B cell (primary cell): Measurements from ENCODE around the gene BRD1. TPM values are rescaled to one million over a fixed set of nuclear protein-coding genes. Genes with fewer than 3 reads are reported as not detected.

Experiments
- ATAC-seq: fragments of 200-7000 bp; cut with Tn5 transposase; one replicate; pipeline ENCODE4 v1.10.0; 2021; ENCODE audit warnings: low read depth, mild to moderate bottlenecking, moderate number of reproducible peaks, moderate library complexity
- CTCF ChIA-PET: fragments of 350-600 bp; sonication (Branson Sonifier 250); formaldehyde crosslinking; loops from one replicate; lab custom pipeline; 2021; ENCODE audit warnings: antibody characterized with exemption, inconsistent platforms; lab: Charles Lee
- POLR2A ChIA-PET: fragments of 350-600 bp; sonication (Branson Sonifier 250); formaldehyde crosslinking; loops from one replicate; lab custom pipeline; 2021; ENCODE audit warnings: antibody characterized with exemption; lab: Charles Lee
- DNase-seq: peaks from one replicate; pipeline ENCODE4 v3.0.0; 2013
- H2AFZ ChIP-seq: 2 replicates; pipeline ENCODE4 v1.6.1; 2012; ENCODE audit warnings: mild to moderate bottlenecking, low read depth, low read length; ENCODE audit not compliant: insufficient read depth, poor library complexity, severe bottlenecking
- H3K27ac ChIP-seq, 2 donors: 1 replicate in 1 of 2; 2 replicates in 1 of 2; pipeline ENCODE4 v1.5.1; 2012 to 2013; ENCODE audit warnings: low read length in 2 of 2, mild to moderate bottlenecking in 2 of 2, moderate library complexity in 1 of 2
- H3K27me3 ChIP-seq, 4 experiments: fragments of 200-600 bp in 1 of 4; sonication (generic) in 1 of 4; replicated peaks in 1 of 4; 1 replicate in 2 of 4; 2 replicates in 2 of 4; pipeline versions ENCODE4 v1.6.1 to v1.7.0; 2013 to 2016; ENCODE audit warnings: low read length in 3 of 4, mild to moderate bottlenecking in 2 of 4, mixed read lengths in 1 of 4, moderate library complexity in 1 of 4; ENCODE audit not compliant: insufficient read depth in 4 of 4, control insufficient read depth in 3 of 4; ENCODE audit errors: control extremely low read depth in 1 of 4
- H3K36me3 ChIP-seq, 2 experiments: replicated peaks in 1 of 2; 1 replicate in 1 of 2; 2 replicates in 1 of 2; pipeline versions ENCODE4 v1.6.1 to v1.7.1; 2013; ENCODE audit warnings: low read length in 1 of 2; ENCODE audit not compliant: insufficient read depth in 2 of 2, control insufficient read depth in 1 of 2; ENCODE audit errors: control extremely low read depth in 1 of 2, extremely low read depth in 1 of 2
- H3K4me1 ChIP-seq, 2 donors: fragments of 200-600 bp in 1 of 2; sonication (generic) in 1 of 2; 1 replicate in 1 of 2; 2 replicates in 1 of 2; pipeline versions ENCODE4 v1.5.1 to v1.6.1; 2013 to 2017; ENCODE audit warnings: low read length in 2 of 2; ENCODE audit not compliant: control insufficient read depth in 2 of 2, insufficient read depth in 2 of 2
- H3K4me2 ChIP-seq: replicated peaks from 2 replicates; pipeline ENCODE3; 2012; ENCODE audit warnings: mild to moderate bottlenecking, low read depth, low read length; ENCODE audit not compliant: poor library complexity, severe bottlenecking
- H3K4me3 ChIP-seq, 5 experiments: fragments of 200-600 bp in 1 of 5; sonication (generic) in 1 of 5; 1 replicate in 3 of 5; 2 replicates in 2 of 5; pipeline versions ENCODE4 v1.5.1 to v1.7.0; 2011 to 2016; ENCODE audit warnings: low read length in 4 of 5, mild to moderate bottlenecking in 4 of 5, low read depth in 2 of 5, control low read depth in 1 of 5, moderate library complexity in 1 of 5; ENCODE audit not compliant: insufficient read depth in 1 of 5; ENCODE audit errors: control extremely low read depth in 1 of 5, extremely low read depth in 1 of 5
- H3K79me2 ChIP-seq: fragments of 200-600 bp; sonication (generic); one replicate; pipeline ENCODE4 v1.6.0; 2016; ENCODE audit warnings: low read length; ENCODE audit not compliant: control insufficient read depth, insufficient read depth
- H3K9ac ChIP-seq: fragments of 200-600 bp; sonication (generic); 2 replicates; pipeline ENCODE4 v1.6.1; 2017; ENCODE audit warnings: mild to moderate bottlenecking, low read length, moderate library complexity
- H3K9me3 ChIP-seq, 3 donors: one replicate each; pipeline versions ENCODE4 v1.6.1 to v1.7.1; 2013; ENCODE audit warnings: low read length in 2 of 3; ENCODE audit not compliant: control insufficient read depth in 2 of 3, insufficient read depth in 1 of 3; ENCODE audit errors: control extremely low read depth in 1 of 3
- H4K20me1 ChIP-seq: 2 replicates; pipeline ENCODE4 v1.6.0; 2012; ENCODE audit warnings: mild to moderate bottlenecking, low read length; ENCODE audit not compliant: insufficient read depth, control insufficient read depth, poor library complexity, severe bottlenecking
- H3K27ac Mint-ChIP-seq: one replicate; pipeline ENCODE4 v1.8.0; 2021; ENCODE audit warnings: mixed read lengths
- H3K27me3 Mint-ChIP-seq: one replicate; pipeline ENCODE4 v1.8.0; 2021; ENCODE audit warnings: mixed read lengths
- H3K4me1 Mint-ChIP-seq: one replicate; pipeline ENCODE4 v1.8.0; 2021; ENCODE audit warnings: mixed read lengths
- H3K4me3 Mint-ChIP-seq: one replicate; pipeline ENCODE4 v1.8.0; 2021; ENCODE audit warnings: mixed read lengths
- H3K9me3 Mint-ChIP-seq: one replicate; pipeline ENCODE4 v1.8.0; 2022; ENCODE audit warnings: mixed read lengths; ENCODE audit not compliant: insufficient read depth
- CTCF ChIP-seq: fragments of 200-600 bp; IDR thresholded peaks from one replicate; pipeline ENCODE4 v1.8.0; 2022; ENCODE audit warnings: antibody characterized with exemption, mild to moderate bottlenecking
- EZH2 ChIP-seq: IDR thresholded peaks from 2 replicates; pipeline ENCODE4 v1.6.1; 2012; ENCODE audit warnings: borderline replicate concordance, low read depth, mild to moderate bottlenecking, moderate library complexity, low read length; ENCODE audit not compliant: insufficient read depth, poor library complexity, severe bottlenecking
- WGBS: methylation state at CpG from one replicate; pipeline ENCODE4 v1.1.5; 2013; ENCODE audit warnings: missing lambda C conversion rate; ENCODE audit not compliant: insufficient coverage; 5-methylcytosine and 5-hydroxymethylcytosine counted together
- intact Hi-C: fragments of 100-400 bp; cut with micrococcal nuclease; formaldehyde crosslinking; loops from one replicate; pipeline ENCODE4 v1.10.0; 2022
- polyA plus RNA-seq: library from polyadenylated mRNA; depleted of rRNA; stranded (reverse); fragments of >200 nt; gene quantifications from 2 replicates; pipeline ENCODE4 v1.2.3, GENCODE V29; 2012
- total RNA-seq, 2 donors: library from RNA; stranded (reverse); fragments of 120-200 nt in 1 of 2; gene quantifications; 1 replicate in 1 of 2; 2 replicates in 1 of 2; pipeline versions ENCODE4 v1.2.3 to v1.2.4, GENCODE V29; 2013 to 2022

BRD1 gene
- total and polyA plus RNA-seq, 2 donors (not counting 1 experiment from before 2014, with no cell fraction given): 16.9 to 73.3 TPM

- H3K9ac ChIP-seq: no peak overlapping the region
- ChIA-PET POLR2A (no interaction called here), CTCF (no interaction called here)
- no peak for TF ChIP-seq EZH2
- no peak for TF ChIP-seq CTCF
- peak overlapping the region in 1 of 2 donors; percentile 12 for H3K27ac ChIP-seq
- Mint-ChIP-seq H3K27me3 (no peaks in the 10 kb centered on the region), H3K9me3 (no peaks in the 10 kb centered on the region), H3K27ac (no peak overlapping the region), H3K4me3 (no peak overlapping the region), H3K4me1 (peaks cover 62% of the 10 kb centered on the region)
- H2AFZ ChIP-seq: no peak overlapping the region
- WGBS: 25% methylated on average over 15 of the region's 18 CpGs
- ATAC-seq (no peak), DNase-seq (no peak)
- H3K4me2 ChIP-seq: peak overlapping the region; percentile 4
- intact Hi-C loops: no loop called here
- no peak overlapping the region for H3K4me3 ChIP-seq
- no peaks in the 10 kb centered on the region for H3K9me3 ChIP-seq
- peaks cover 96% of the 10 kb centered on the region for H4K20me1 ChIP-seq
- peaks cover 2 to 13% of the 10 kb centered on the region in 2 experiments for H3K36me3 ChIP-seq
- H3K79me2 ChIP-seq: peaks cover 99% of the 10 kb centered on the region
- no peaks in the 10 kb centered on the region for H3K27me3 ChIP-seq
- H3K4me1 ChIP-seq: peaks cover 23 to 26% of the 10 kb centered on the region in 2 donors
These were observed 16.5 kb downstream of the BRD1 start for GRCh38 chr22:49811020-49811791.

GRCh38 chr22:49810363-49811019, 17.2 kb downstream of the BRD1 start:
- Histone ChIP-seq H3K36me3 (peaks cover 2 to 9% of the 10 kb centered on the region in 2 experiments), H3K27ac (no peak overlapping the region), H3K4me1 (peaks cover 23 to 26% of the 10 kb centered on the region in 2 donors), H3K27me3 (no peaks in the 10 kb centered on the region), H3K9me3 (no peaks in the 10 kb centered on the region), H2AFZ (no peak overlapping the region), H3K4me2 (peak overlapping the region; percentile 4), H4K20me1 (peaks cover 96% of the 10 kb centered on the region), H3K4me3 (no peak overlapping the region), H3K9ac (no peak overlapping the region), H3K79me2 (peaks cover 99% of the 10 kb centered on the region)
- ChIA-PET CTCF (interaction anchor here (1.3 kb wide), 1 partner anchor 220 kb away, joined by 3 read pairs; no protein-coding TSS in a partner anchor), POLR2A (no interaction called here)
- peak overlapping the region; percentile 4 for H3K4me3 Mint-ChIP-seq
- no peak for ATAC-seq
- TF ChIP-seq CTCF (no peak), EZH2 (no peak)
- WGBS: 63% methylated on average over 3 of the region's 5 CpGs
- intact Hi-C loops: no loop called here
- no peak overlapping the region for H3K27ac Mint-ChIP-seq
- no peaks in the 10 kb centered on the region for H3K9me3 Mint-ChIP-seq
- peaks cover 62% of the 10 kb centered on the region for H3K4me1 Mint-ChIP-seq
- no peak for DNase-seq
- no peaks in the 10 kb centered on the region for H3K27me3 Mint-ChIP-seq
